Right atrium auricular region (tissue), 2 donors: ENCODE measurements around the gene HELB. TPM values are rescaled to one million over a fixed set of nuclear protein-coding genes. Genes with fewer than 3 reads are reported as not detected.

ENCODE experiments used
- DNase-seq: peaks from one replicate; pipeline ENCODE4 v3.0.0-alpha.2; 2019; ENCODE audit warnings: low spot score
- H3K27ac ChIP-seq, 2 donors: fragments of 200-600 bp; sonication (generic); 1 replicate in 1 of 2; 2 replicates in 1 of 2; pipeline ENCODE4 v1.5.1; 2016 to 2019
- H3K27me3 ChIP-seq, 2 donors: fragments of 200-600 bp; sonication (generic); one replicate each; pipeline versions ENCODE4 v1.5.1 to v1.6.0; 2017 to 2019
- H3K36me3 ChIP-seq: fragments of 200-600 bp; sonication (generic); one replicate; pipeline ENCODE4 v1.5.1; 2016
- H3K4me1 ChIP-seq, 2 donors: fragments of 200-600 bp; sonication (generic); one replicate each; pipeline versions ENCODE4 v1.5.1 to v1.6.0; 2017 to 2019
- H3K4me3 ChIP-seq, 2 donors: fragments of 200-600 bp; sonication (generic); 1 replicate in 1 of 2; 2 replicates in 1 of 2; pipeline ENCODE4 v1.5.1; 2017 to 2019; ENCODE audit warnings: mild to moderate bottlenecking in 1 of 2, moderate library complexity in 1 of 2
- H3K9me3 ChIP-seq, 2 donors: fragments of 200-600 bp; sonication (generic); one replicate each; pipeline ENCODE4 v1.5.1; 2019
- CTCF ChIP-seq, 2 donors: fragments of 200-600 bp; sonication (generic); IDR thresholded peaks; one replicate each; pipeline ENCODE4 v1.5.1; 2019; ENCODE audit warnings: antibody characterized with exemption in 2 of 2
- total RNA-seq, 2 donors: library from RNA; depleted of rRNA; stranded (reverse); fragments of >200 nt; gene quantifications; one replicate each; pipeline ENCODE4 v1.1.0, GENCODE V29; 2016

HELB gene
- total RNA-seq, 2 donors from 2014 or later: 0.86 to 0.93 TPM

GRCh38 chr12:66304296-66304900 lies 2.1 kb downstream of the HELB start:
- Histone ChIP-seq H3K9me3 (no peaks in the 10 kb centered on the region), H3K36me3 (no peaks in the 10 kb centered on the region), H3K27ac (no peak overlapping the region), H3K4me3 (no peak overlapping the region), H3K4me1 (peaks cover 0 to 15% of the 10 kb centered on the region in 2 donors), H3K27me3 (no peaks in the 10 kb centered on the region)
- TF ChIP-seq CTCF (IDR thresholded peaks at IDR 0.05): no peak
- no peak for DNase-seq

GRCh38 chr12:66309606-66310005 lies 7.3 kb downstream of the HELB start:
- Histone ChIP-seq H3K4me3 (no peak overlapping the region), H3K27me3 (no peaks in the 10 kb centered on the region), H3K27ac (no peak overlapping the region), H3K4me1 (no peaks in the 10 kb centered on the region), H3K36me3 (no peaks in the 10 kb centered on the region), H3K9me3 (no peaks in the 10 kb centered on the region)
- no peak for DNase-seq
- TF ChIP-seq CTCF (IDR thresholded peaks at IDR 0.05): no peak

GRCh38 chr12:66312189-66312588 lies 9.9 kb downstream of the HELB start:
- TF ChIP-seq CTCF (IDR thresholded peaks at IDR 0.05): no peak
- Histone ChIP-seq H3K4me1 (no peaks in the 10 kb centered on the region), H3K36me3 (no peaks in the 10 kb centered on the region)

GRCh38 chr12:66314278-66314677 lies 12.0 kb downstream of the HELB start:
- Histone ChIP-seq H3K36me3 (no peaks in the 10 kb centered on the region), H3K9me3 (no peaks in the 10 kb centered on the region), H3K4me3 (no peak overlapping the region), H3K27ac (no peak overlapping the region), H3K4me1 (no peaks in the 10 kb centered on the region), H3K27me3 (no peaks in the 10 kb centered on the region)
- DNase-seq: no peak
- no peak for TF ChIP-seq CTCF (IDR thresholded peaks at IDR 0.05)

More at GRCh38 chr12:66312189-66312588, 9.9 kb downstream of the HELB start:
- Histone ChIP-seq H3K4me3 (no peak overlapping the region), H3K27me3 (no peaks in the 10 kb centered on the region), H3K9me3 (no peaks in the 10 kb centered on the region), H3K27ac (no peak overlapping the region)
- no peak for DNase-seq

- no peak for TF ChIP-seq CTCF (IDR thresholded peaks at IDR 0.05)
- Histone ChIP-seq H3K27ac (no peak overlapping the region), H3K9me3 (no peaks in the 10 kb centered on the region), H3K36me3 (no peaks in the 10 kb centered on the region), H3K27me3 (no peaks in the 10 kb centered on the region), H3K4me3 (no peak overlapping the region), H3K4me1 (no peaks in the 10 kb centered on the region)
- DNase-seq: no peak
Measured at GRCh38 chr12:66319266-66319954, 17.1 kb downstream of the HELB start.
